Sigmoid colon (tissue), 3 donors: ENCODE measurements around the gene XYLB.

Experiments
- POLR2A ChIP-seq, 2 donors: fragments of 450-650 bp; IDR thresholded peaks; one replicate each; pipeline ENCODE4 v1.6.1; 2016; ENCODE audit warnings: antibody characterized with exemption in 2 of 2, mild to moderate bottlenecking in 2 of 2, moderate library complexity in 2 of 2
- TF ChIP-seq, protein P1 (sequence below), 4 experiments: fragments of 450-650 bp in 3 of 4; fragments of 200-600 bp in 1 of 4; IDR thresholded peaks; one replicate each; pipeline ENCODE4 v1.5.1; 2016 to 2019; ENCODE audit warnings: antibody characterized with exemption in 4 of 4, mild to moderate bottlenecking in 3 of 4, moderate library complexity in 2 of 4

DNA sequence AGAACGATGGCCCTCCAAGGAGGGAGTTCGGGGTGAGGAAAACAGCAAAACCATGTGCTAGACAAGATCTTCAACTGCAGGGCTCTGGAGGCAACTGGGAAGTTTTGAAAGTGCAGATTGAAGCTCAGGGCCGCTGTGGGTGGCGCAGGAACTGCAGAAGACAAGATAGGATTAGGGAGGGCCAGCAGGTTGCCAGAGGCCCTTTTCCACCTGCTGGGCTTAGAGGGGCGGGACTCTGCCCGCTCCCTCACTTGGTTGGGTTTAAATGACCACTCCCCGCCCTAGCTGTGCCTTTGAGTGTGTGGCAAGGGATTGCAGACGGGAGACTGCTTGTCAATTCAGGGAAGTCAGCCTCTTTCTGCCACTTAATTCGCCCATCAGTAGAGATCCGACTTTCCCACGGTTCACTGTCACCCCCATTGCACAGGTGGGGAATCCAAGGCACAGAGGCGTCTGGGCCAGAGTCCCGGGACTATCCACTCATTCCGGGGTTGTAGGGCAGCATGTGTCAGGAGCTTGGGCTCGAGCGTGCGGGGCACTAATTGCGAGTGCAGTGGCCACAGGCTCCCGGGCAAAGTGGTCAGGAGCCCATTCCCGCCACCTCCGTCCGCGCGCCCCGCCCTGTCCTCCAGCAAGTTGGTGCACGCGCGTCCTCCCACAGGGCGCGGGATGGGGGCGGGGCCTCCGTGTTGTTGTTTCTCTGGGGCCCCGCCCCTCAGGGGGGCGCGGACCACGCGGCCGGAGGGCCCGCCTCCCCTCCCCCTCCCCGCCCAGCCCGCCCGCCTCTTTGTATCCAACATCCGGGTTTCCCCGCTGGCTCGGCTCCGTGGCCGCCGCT, 106.7 kb downstream of the XYLB start, which contains the start of gene ACVR2B:
- TF ChIP-seq, protein P1, sequence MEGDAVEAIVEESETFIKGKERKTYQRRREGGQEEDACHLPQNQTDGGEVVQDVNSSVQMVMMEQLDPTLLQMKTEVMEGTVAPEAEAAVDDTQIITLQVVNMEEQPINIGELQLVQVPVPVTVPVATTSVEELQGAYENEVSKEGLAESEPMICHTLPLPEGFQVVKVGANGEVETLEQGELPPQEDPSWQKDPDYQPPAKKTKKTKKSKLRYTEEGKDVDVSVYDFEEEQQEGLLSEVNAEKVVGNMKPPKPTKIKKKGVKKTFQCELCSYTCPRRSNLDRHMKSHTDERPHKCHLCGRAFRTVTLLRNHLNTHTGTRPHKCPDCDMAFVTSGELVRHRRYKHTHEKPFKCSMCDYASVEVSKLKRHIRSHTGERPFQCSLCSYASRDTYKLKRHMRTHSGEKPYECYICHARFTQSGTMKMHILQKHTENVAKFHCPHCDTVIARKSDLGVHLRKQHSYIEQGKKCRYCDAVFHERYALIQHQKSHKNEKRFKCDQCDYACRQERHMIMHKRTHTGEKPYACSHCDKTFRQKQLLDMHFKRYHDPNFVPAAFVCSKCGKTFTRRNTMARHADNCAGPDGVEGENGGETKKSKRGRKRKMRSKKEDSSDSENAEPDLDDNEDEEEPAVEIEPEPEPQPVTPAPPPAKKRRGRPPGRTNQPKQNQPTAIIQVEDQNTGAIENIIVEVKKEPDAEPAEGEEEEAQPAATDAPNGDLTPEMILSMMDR (IDR thresholded peaks at IDR 0.05), result no peak
- TF ChIP-seq POLR2A (IDR thresholded peaks at IDR 0.05), result no peak
